Stimulated activated CD8-positive, alpha-beta memory T cell treated with anti-CD3 and anti-CD28 coated beads, Interleukin-7, amount 100 ng/mL, for 4 hours (primary cell): ENCODE data around the gene JARID2.

Source experiments
- DNase-seq, 2 donors: peaks; one replicate each; pipeline ENCODE4 v3.0.0-alpha.2; 2020; ENCODE audit warnings: low read depth in 2 of 2

JARID2 gene

DNA sequence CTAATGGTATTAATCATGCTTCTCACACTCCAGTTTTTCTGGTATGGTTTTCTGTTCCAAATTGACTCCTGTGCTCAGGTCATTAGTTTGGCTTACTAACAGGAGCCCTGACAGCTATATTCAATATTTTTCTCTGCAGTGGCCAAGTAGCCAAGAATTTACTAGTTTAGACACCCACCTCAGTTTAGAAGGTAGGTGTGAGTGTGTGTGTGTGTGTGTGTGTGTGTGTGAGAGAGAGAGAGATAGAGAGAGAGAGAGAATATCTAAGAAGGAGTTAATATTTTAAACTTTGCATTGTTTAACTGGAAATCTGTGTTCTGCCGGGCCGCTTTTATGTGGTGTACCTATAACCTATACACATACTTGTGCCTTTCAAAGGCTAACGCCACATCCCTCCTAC, 18.5 kb downstream of the JARID2 start:
- DNase-seq, result no peak

DNA sequence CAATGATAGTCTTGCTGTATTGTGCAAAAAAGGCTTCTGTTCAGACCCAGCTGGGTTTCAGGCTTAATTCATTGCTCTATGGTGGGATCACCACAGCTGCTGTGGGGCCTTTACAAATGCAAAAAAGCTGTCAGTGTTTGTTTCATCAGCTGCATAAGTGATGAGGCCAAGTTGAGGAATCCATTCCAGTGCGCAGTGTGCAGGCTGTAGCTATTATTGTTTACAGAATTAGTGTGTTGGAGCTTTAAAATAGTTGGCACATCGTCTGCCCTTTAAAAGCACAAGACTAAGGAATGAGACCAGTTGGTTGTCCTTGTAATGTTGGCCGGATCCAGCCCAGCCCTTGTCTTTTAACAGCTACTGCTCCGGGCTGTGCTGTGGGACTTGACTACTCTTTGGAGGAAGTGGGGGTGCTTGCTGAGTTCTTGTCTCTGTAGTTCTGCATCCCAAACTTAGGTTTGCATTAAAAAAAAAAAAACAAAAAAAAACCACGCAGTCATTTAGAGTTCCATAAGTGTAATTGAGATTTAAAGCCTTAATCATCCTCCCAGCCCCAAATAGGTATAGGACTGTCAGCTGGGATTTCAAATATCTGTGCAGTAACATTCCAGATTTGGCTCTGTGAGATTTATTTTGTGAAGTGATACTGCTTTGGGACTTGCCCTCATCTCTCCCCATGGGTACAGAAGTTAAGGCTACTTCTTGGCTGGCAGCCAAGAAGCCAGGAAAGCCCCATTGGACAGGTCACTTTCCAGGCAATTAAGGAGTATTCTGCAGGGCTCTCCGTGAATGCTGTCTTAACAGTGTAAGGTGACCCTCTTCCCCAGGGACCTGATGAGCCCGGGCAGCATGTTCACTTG, 19.3 kb downstream of the JARID2 start:
- no peak for DNase-seq

DNA sequence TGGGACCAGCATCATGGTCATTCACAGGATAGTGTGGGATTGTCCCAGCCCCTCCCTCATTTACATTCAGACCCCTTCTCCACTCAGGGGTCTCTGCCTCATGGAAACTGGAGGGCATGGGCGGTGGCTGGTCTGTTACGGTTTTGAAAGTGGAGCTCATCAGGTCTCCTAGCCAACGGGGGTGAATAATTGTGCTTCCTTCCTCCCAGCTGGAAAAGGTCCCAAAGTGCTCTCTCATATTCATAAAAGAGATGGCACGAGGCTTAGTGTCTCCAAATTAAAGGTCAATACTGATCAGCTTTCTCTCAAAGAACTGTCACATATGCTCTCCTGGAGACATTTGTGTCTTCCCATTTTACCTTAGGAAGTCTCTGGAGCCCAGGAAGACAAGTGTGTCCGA, 19.9 kb downstream of the JARID2 start:
- DNase-seq, result no peak

DNA sequence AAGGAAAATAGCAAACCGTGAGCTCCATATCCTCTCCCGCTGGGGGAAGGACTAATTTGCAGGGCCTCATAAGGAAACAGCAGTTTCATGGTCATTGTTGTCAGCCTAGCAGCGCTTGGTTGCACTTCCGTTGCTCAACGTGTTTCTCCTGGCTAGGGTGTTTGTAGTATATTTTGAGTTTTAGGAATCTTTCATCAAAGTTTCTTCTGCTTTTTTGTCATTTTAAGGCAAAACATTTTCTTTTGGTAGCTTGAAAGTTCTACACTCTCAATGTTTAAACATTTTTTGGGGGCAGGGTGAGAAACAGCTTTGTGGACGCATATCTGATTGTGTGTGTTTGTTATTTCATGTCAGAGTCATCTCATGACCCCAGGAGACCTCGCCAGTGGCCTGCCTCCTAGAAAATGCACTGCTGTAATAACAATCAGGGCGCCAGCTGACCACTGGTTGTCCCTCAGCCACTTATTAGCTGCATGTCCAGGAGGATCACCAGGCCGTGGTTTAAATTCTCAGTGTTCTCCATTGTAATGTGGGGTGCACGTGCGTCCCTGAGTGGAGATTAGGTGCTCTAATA, 20.6 kb downstream of the JARID2 start:
- no peak for DNase-seq

DNA sequence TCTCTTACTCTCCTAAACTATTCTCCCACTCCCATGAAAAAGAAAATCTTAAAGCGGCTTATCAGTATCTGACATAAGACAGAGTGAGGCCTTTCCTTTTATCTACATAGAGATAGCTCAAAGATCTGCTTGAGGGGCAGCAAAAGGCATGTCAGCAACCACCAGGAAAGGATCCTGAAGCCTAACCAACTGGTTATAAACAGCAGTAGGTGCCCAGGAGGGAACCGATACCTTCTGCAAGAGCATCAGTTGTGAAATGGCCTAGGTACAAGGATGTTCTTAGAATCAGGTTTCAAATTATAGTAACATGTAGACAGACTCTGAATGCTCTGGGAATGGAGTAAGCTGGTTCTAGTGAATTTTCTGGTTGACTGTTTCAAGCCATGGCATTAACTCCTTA, 21.4 kb downstream of the JARID2 start:
- DNase-seq, result no peak

DNA sequence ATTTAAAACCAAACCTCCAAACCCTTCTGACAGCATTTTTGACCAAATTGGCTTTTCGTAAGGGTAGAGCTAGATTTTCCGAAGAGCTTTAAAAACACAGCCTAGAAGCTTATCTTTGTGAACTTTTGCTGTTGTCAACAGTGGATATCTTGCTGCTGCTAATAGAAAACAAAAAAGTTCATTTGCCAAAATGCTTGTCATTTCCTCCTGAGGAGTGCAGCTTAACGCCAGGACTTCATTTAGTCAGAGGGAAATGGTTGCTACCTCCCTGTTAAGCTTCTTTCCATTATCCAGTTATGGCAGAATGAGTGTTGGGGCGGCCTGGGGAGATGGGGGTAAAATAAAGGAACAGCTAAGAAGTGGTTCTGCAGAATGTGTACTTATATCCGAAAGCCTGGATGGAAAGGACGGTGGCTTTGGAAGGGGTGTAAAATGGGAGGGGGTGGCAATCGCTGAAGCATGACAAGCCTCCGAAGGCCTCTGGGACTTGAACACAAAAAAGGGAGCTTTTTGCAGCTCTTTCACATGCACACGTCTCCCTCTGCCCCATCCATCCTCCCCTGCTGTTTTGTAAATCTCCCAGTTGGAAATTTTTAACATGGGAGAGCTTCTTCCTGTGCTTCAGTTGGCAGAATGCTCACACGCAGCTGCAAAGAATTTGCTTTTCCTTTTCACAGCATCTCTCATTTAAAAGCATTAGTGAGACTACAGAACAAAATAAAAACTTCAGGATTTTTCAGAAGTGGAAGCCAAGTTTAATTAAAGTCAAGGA, 22.5 kb downstream of the JARID2 start:
- DNase-seq, result no peak

DNA sequence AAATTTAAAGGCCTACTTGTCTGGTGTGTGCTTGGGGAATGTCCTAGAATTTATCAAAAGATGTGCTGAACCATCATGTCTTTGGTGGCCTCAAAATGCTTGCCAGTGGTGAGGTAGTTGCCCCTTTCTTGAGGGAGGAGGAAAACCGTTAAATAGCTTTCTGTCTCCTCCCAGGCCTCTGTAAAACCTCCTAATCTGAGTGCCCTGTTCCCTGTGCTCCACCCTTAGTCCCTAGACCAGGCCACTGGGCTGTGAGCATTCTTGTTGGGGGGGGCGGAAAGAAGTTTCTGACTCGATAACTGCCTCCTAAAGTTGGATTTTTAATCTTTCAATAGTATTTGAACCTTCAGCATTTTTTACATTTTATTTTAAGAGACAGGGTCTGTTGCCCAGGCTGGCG, 23.1 kb downstream of the JARID2 start:
- no peak for DNase-seq

DNA sequence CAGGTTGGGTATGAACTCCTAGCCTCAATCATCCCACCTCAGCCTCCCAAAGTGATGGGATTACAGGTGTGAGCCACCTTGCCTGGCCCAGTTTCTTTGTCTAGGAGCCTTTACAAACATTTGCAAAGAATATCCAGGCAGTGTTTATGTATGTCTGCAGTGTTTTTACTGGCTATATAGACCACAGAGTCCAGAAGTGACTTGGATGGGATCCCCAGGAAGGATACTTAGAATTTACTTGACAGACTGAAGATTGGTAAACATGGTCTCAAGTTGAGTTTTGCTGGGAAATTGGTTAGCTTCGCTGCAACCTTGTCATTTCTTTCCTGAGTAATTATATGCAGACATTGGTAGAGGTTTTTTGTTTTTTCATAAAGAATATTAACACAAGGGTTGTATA, 23.8 kb downstream of the JARID2 start:
- no peak for DNase-seq

DNA sequence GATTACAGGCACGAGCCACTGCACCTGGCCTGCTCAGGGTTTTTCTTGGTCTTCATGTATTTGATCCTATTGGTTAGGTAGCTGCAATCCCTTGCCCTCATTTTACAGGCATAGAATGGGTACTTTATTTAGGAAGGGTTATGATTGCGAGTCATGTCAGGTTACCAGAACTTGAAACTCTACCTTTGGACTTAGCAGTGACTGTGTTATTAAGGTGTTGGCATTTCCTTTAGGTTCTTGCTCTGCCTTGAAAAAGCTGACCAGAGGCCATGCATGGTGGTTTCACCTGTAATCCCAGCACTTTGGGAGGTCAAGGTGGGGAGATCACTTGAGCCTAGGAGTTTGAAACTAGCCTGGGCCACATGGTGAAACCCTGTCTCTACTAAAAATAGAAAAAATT, 24.5 kb downstream of the JARID2 start:
- no peak for DNase-seq

DNA sequence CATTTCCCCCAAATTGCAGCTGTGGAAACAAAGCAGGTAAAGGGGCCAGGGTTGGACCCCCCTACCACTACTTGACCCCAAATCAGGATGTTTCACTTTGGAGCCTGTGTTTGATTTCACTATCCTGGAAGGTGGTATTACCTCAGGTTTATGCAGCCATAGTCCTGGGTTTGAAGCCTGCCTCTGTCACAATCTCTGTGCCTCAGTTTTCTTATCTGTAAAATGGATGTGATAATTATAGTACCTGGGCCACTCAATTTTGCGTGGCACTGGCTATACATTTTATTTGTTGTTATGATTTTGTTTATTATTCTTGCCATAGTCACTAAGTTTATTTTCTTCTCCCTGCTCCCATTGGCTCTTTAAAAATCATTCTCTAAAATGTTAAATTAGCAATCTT, 26.7 kb downstream of the JARID2 start:
- no peak for DNase-seq

DNA sequence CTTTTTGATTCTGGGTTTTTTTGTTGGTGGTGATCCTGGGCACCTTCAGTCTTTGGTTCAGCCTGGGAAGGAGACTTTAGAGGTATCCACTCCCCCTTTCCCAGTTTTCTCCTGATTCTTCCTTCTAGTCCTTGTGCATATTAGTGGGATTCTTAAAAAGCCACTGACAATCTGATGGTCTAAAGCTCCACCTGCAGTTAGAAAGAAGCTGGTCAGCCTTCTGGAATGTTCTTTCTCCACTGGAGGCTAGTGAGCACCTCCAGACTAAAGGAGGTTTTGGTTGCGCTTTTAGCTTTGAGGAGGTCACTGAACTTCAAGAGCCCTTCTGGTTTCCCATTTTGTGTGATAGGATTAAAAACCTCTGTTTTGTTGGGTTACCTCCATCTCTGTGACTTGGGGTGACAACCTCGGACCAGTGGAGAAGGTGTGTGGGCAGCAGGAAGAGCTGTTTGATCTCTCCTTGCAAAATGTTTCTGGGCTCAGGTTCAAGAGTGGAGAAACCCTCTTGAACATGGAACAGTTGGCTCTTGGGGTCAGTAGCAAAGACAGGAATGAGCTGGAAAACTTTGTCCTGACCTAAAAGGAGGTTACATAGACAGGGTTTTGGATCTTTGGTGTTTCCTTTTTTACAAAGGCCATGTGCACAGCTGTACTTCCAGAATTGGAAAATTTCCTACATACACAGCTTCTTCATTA, 29.0 kb downstream of the JARID2 start:
- no peak for DNase-seq

DNA sequence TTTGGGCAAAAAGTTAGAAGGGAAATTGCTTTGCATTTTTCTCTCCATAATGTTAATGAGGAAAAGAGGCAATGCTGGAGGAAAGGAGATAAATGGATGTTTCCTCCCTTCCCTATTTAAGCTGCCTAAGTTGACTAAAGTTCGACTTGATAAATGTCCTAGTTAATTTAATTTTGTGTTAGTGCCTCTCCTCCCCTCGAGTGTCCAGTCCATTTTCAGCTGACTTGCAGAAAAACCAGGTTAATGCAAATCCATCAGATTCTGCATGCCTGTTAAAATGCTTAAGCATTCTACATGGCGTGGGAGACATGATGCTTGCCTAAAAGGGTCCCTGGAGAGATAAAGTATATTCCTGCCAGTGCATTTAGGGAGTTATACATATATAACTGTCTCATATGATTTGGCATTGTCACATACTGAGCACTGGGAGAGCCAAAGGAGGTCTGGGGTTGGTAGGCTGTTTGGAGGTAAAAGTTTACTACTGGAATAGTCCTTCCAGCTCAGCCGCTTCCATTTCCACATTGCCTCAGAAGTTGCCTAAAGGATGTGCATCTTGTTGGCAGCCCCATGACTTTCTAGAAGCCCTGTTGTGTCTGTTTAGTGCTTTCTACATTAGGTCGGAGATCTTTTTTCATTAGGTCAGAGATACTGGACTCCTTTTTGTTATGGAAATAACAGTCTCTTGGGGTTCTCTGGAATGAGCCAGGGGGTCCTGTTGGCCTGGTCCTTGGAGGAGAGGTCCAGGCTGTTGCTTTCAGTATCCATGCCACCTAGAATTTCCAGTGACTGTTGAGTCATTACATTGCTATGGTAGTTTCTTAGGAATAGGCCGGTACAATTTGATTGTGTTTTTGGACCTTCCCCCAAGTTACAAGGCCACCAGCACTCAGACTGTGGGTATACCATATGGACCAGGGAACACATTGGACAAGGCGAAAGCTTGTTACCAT, 30.4 kb downstream of the JARID2 start:
- no peak for DNase-seq

DNA sequence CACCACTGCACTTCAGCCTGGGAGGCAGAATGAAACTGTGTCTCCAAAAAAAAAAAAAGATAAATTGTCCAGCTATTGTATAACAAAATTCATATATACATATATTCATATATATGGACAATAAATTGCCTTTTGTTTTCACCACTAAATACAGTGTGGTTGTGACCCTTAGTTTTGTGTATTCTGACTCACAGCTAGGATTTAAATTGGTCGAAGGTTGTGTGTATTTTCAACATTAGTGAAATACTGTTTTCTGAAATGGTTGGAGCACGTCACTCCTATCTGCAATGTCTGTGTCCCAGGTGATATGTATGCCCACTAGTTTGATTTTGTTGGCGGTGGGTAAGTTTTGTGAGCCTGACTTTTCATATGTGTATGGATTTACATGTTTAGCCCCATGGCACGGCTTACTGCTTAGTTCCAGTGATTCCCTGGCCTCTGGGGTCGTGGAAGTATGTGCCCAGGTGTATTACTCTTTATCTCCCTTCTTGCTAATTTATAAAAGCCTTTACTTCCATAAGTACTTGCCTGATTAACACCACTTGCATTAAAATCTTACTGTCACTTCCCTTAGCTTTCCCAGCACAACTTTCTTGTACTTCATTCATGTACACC, 33.3 kb downstream of the JARID2 start:
- no peak for DNase-seq

DNA sequence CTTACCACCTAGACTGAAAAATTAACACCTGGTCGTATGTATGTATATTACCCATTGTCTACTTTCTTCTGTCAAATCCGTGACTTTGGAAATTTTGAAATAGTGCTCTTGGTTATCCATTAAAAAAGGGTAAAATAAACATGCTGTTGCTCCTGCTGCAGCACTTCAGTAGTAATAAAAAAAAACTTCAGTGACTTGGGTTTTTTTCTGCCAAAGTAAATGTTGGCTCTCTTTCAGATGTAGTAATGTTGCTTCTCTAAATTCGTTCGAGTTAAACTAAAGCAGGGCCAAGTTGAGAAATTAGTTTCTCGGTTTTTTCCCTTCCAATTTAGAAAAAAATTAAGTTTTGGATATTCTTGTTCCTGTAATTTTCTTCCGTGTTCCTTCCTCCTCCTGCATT, 34.2 kb downstream of the JARID2 start:
- DNase-seq, result no peak

DNA sequence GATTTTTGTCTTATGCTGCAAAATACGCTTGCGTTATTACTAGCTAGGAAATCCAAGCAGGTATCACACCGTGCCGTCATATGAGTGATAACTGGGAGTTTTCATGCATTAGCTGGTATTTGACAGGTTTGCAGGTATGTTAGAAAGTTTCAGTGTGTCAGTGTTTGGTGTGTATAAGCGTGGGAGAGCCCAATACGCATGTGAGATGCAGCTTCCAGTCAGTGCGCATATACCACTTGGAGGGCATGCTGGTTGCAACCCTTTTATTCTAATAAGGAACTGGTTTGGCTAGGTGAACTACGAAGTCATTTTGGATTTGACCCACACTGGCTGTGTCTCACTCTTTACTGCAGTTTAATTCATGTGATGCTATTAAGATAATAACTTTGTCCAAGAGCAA, 35.1 kb downstream of the JARID2 start:
- no peak for DNase-seq

DNA sequence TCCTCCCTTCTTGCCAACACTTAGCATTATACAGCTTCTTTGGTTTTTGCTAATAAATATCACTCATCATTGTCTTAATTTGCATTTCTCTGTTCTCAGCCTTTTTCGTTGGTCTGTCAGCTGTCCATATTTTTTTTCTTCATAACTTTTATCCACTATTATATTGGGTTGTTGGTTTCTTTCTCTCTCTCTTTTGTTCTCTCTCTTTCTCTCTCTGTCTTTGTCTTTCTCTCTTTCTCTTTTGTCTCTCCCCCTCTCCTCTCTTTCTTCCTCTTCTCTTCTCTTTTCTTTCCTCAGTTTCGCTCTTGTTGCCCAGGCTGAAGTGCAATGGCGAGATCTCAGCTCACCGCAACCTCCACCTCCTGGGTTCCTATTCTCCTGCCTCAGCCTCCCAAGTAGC, 36.5 kb downstream of the JARID2 start:
- no peak for DNase-seq

DNA sequence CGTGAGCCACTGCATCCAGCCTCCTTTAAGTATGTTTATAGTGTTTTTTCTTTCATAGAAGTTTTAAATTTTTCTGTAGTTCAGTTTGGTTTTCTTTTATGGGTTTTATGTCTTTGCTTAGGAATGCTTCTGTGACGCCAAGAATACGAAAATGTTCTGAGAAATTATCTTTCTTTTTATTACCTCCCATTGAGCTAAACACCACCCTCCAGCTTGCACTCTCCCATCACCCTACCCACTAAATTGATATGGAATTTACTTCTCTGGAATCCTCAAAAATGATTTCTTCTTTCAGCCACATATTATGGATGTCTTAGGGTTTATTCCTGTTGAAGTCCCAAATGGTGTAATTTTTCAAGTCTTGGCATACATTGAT, 38.1 kb downstream of the JARID2 start:
- no peak for DNase-seq

DNA sequence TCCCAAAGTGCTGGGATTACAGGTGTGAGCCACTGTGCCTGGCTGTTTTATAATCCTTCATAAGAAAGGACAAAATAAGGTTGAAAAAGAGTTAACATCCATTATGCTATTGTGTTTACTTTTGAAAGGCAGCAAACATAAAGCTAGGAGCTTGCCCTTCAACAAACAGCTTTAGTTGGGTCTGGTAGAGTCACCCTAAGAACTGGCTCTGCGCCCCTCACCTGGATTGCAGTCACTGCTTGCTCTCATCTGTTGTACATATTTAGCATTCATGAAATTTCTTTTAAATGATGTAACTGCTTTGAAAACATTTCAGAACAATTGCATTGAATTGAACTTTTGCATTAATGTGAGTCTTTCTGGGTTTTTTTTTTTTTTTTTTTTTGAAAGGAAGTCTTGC, 38.9 kb downstream of the JARID2 start:
- DNase-seq, result no peak

DNA sequence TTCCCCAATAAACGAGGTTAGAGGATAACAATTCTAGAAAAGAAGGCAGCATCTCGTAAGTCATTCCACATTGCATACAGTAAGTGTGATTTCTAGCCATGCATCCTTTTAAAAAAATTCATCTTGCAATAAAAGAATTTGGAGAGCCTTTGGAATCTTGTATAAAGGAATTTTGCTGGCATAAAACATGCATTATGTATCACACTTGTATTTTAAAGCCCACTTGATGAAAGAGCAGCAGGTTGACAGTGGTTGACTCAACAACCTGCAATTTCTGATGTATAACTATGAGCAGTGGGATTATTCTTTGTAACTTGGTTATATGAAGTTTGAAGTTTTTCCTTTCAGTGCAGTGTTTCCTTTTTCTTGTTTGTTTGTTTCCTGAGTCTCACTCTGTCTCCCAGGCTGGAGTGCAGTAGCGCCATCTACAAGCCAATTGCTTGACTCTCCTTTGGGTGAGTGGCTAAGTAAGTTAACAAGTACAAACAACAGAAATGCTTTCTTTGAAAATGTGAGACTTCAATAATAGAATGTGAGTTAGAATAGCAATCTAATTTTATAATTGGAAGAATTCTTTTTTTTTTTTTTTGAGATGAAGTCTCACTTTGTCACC, 39.9 kb downstream of the JARID2 start:
- DNase-seq, result no peak

DNA sequence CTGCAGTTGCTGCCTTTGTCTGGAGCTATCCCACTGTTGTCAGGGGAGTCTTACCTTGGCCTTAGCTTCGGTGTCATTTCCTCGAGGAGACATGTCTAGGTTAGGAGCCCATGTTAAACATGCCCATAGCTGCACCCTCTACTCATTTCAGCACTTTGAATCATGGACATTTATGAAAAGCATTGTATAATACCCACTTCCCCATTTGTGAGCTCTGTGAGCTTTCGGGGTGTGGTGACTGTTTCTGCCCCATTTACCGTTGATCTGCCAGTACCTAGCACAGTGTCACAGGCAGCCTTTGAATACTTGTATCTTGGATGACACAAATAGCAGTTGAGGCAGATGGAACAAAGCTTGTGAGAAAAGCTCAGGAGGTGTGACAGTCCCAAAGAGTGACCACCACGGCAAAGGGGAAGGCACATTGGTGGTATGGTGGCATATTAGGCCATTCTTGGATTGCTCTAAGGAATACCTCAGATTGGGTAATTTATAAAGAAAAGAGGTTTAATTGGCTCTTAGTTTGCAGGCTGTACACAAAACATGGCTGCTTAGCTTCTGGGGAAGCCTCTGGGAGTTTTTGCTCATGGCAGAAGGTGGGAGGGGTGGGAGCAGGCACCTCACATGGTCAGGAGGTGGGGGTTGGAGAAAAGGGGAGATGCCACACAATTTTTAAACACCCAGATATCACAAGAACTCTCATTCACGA, 42.0 kb downstream of the JARID2 start:
- DNase-seq, result no peak
